Osteocyte (in vitro differentiated cells): Measurements from ENCODE around the gene MCM3AP. TPM values are rescaled to one million over a fixed set of nuclear protein-coding genes. Genes with fewer than 3 reads are reported as not detected.

Source experiments
- DNase-seq: peaks from one replicate; pipeline ENCODE4 v3.0.0; 2021; ENCODE audit warnings: mixed read lengths; ENCODE audit not compliant: unreplicated experiment; ENCODE audit errors: extremely low spot score
- H3K27ac Mint-ChIP-seq: one replicate; pipeline ENCODE4 v1.8.0; 2021; ENCODE audit warnings: mild to moderate bottlenecking, mixed read lengths; ENCODE audit not compliant: unreplicated experiment
- H3K27me3 Mint-ChIP-seq: one replicate; pipeline ENCODE4 v1.8.0; 2021; ENCODE audit warnings: mixed read lengths; ENCODE audit not compliant: unreplicated experiment
- H3K36me3 Mint-ChIP-seq: one replicate; pipeline ENCODE4 v1.8.0; 2021; ENCODE audit warnings: mixed read lengths; ENCODE audit not compliant: unreplicated experiment
- H3K4me1 Mint-ChIP-seq: one replicate; pipeline ENCODE4 v1.8.0; 2021; ENCODE audit warnings: mixed read lengths; ENCODE audit not compliant: unreplicated experiment
- H3K4me3 Mint-ChIP-seq: one replicate; pipeline ENCODE4 v1.8.0; 2021; ENCODE audit warnings: mild to moderate bottlenecking, moderate library complexity, mixed read lengths; ENCODE audit not compliant: unreplicated experiment
- H3K9me3 Mint-ChIP-seq: one replicate; pipeline ENCODE4 v1.8.0; 2021; ENCODE audit warnings: mixed read lengths; ENCODE audit not compliant: unreplicated experiment
- CTCF ChIP-seq: fragments of 200-600 bp; sonication (generic); IDR thresholded peaks from 2 replicates; pipeline ENCODE4 v1.5.0; 2021; ENCODE audit warnings: antibody characterized with exemption, mild to moderate bottlenecking, moderate library complexity
- total RNA-seq: library from RNA; stranded (reverse); gene quantifications from 2 replicates; pipeline ENCODE4 v1.2.1, GENCODE V29; 2021

MCM3AP gene
- total RNA-seq, 1 donor from 2014 or later: 105 TPM

- H3K27me3 Mint-ChIP-seq: no peaks in the 10 kb centered on the region
- DNase-seq: peak; percentile 60
- H3K36me3 Mint-ChIP-seq: peaks cover 42% of the 10 kb centered on the region
Measured at GRCh38 chr21:46193829-46194373, 91.5 kb downstream of the MCM3AP start.

GRCh38 chr21:46191686-46192575 is 93.5 kb downstream of the MCM3AP start:
- Mint-ChIP-seq H3K27ac (no peak overlapping the region), H3K4me1 (peaks cover 35% of the 10 kb centered on the region), H3K36me3 (peaks cover 36% of the 10 kb centered on the region), H3K4me3 (no peak overlapping the region), H3K27me3 (no peaks in the 10 kb centered on the region), H3K9me3 (no peaks in the 10 kb centered on the region)
- TF ChIP-seq CTCF: no peak
- peak; percentile 73 for DNase-seq

More at GRCh38 chr21:46193829-46194373, 91.5 kb downstream of the MCM3AP start:
- TF ChIP-seq CTCF: no peak
- H3K4me3 Mint-ChIP-seq: no peak overlapping the region
- H3K4me1 Mint-ChIP-seq: peaks cover 24% of the 10 kb centered on the region
- H3K27ac Mint-ChIP-seq: no peak overlapping the region
- H3K9me3 Mint-ChIP-seq: no peaks in the 10 kb centered on the region

- no peak for TF ChIP-seq CTCF
- Mint-ChIP-seq H3K27me3 (no peaks in the 10 kb centered on the region), H3K27ac (no peak overlapping the region), H3K9me3 (no peaks in the 10 kb centered on the region), H3K36me3 (peaks cover 31% of the 10 kb centered on the region), H3K4me3 (no peak overlapping the region), H3K4me1 (peaks cover 35% of the 10 kb centered on the region)
- peak; percentile 65 for DNase-seq
Measured at GRCh38 chr21:46191257-46191685, 94.1 kb downstream of the MCM3AP start.

- TF ChIP-seq CTCF: no peak
- DNase-seq: peak; percentile 78
Measured at GRCh38 chr21:46190491-46191131, 94.8 kb downstream of the MCM3AP start.

GRCh38 chr21:46189959-46190490 is 95.4 kb downstream of the MCM3AP start:
- Mint-ChIP-seq H3K27ac (no peak overlapping the region), H3K36me3 (peaks cover 23% of the 10 kb centered on the region), H3K4me1 (peaks cover 41% of the 10 kb centered on the region), H3K27me3 (no peaks in the 10 kb centered on the region), H3K4me3 (no peak overlapping the region), H3K9me3 (no peaks in the 10 kb centered on the region)
- no peak for TF ChIP-seq CTCF
- no peak for DNase-seq

More at GRCh38 chr21:46190491-46191131, 94.8 kb downstream of the MCM3AP start:
- no peak overlapping the region for H3K4me3 Mint-ChIP-seq
- no peak overlapping the region for H3K27ac Mint-ChIP-seq
- H3K9me3 Mint-ChIP-seq: no peaks in the 10 kb centered on the region
- no peaks in the 10 kb centered on the region for H3K27me3 Mint-ChIP-seq
- H3K36me3 Mint-ChIP-seq: peaks cover 28% of the 10 kb centered on the region
- H3K4me1 Mint-ChIP-seq: peaks cover 37% of the 10 kb centered on the region
